ENCODE results near the gene EEF1A2. TPM values are rescaled to one million over a fixed set of nuclear protein-coding genes. Genes with fewer than 3 reads are reported as not detected.

Gene EEF1A2
- total RNA-seq, 1 experiment from 2014 or later = 32.0 TPM

DNA sequence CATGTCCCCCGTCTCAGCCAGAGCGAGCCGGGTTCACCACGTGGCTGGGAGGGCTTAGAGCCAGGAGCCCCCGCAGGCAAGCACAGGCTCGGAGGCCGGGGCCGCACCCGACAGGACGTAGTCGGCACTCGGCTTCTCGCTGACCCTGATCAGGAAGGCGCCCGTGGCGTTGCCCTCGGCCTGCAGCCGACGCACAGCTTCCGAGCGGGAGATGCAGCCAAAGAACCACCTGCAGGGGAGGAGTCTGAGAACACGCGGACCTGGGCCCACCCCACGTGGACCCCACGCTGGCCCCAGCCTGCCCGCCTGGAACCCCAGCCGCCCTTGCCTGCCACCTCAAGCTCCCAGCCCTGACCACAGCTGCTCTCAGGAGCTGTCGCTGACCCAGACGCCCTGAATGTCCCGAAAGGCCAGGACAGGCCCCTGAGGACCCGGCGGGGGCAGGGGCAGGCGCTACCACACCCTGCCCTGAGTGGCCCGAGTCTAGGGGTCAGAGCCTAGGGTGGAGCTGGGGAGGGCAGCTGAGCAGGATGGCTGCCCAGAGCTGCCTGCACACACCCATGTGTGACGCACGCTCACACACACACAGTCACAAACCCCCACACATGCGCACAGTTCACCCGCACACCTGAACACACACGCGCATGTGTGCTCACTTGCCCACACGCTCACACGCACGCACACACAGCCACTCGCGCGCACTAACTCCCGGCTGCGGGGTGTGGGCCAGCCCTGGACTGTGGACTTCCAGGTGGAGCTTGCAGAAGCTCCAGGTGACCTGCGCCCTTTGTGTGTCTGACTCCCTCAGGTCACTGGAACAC is 36.2 kb upstream of the EEF1A2 start:
- POLR2A ChIA-PET = interaction anchor here (0.6 to 2.2 kb wide), 3 partner anchors 14 to 69 kb away, joined by 4 to 11 read pairs (median 5); partner anchors contain the start of genes HELZ2 and PPDPF
- H3K4me3 ChIP-seq (ENCODE audit: low read depth, low read length) = no peak overlapping the region

DNA sequence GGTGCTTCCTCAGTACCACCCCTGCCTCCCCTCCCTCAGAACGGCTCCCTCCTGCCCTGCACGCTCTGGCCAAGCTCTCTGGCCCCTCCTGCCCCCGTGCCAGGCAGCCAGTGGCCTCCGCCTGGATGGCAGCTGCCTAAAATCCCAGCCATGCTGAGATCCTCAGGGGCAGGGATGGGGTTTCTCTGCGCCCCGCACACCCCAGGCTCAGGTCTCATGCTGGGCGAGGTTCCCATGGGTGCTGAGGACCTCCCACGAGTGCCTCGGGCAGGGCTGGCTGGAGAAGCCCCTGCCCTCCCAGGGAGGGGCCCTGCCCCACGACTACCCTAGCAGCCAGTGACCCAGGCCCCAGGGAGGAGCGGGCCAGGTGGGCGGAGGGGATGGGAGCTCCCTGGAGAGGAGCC is 35.5 kb upstream of the EEF1A2 start:
- Mint-ChIP-seq H3K4me3 (ENCODE audit: unreplicated experiment) (no peak overlapping the region), H3K9me3 (ENCODE audit: unreplicated experiment) (no peaks in the 10 kb centered on the region), H3K27ac (ENCODE audit: unreplicated experiment) (no peak overlapping the region), H3K36me3 (ENCODE audit: insufficient read depth, unreplicated experiment) (peaks cover 19% of the 10 kb centered on the region), H3K27me3 (ENCODE audit: insufficient read depth, unreplicated experiment) (no peaks in the 10 kb centered on the region), H3K4me1 (ENCODE audit: low read depth, unreplicated experiment) (no peaks in the 10 kb centered on the region)
- peaks cover 39% of the 10 kb centered on the region for H3K4me1 ChIP-seq
- no peak overlapping the region for H3K4me3 ChIP-seq (ENCODE audit: low read depth, low read length)
- H3K36me3 ChIP-seq (ENCODE audit: control insufficient read depth, insufficient read depth, low read length) = no peaks in the 10 kb centered on the region
- TF ChIP-seq, protein P1, sequence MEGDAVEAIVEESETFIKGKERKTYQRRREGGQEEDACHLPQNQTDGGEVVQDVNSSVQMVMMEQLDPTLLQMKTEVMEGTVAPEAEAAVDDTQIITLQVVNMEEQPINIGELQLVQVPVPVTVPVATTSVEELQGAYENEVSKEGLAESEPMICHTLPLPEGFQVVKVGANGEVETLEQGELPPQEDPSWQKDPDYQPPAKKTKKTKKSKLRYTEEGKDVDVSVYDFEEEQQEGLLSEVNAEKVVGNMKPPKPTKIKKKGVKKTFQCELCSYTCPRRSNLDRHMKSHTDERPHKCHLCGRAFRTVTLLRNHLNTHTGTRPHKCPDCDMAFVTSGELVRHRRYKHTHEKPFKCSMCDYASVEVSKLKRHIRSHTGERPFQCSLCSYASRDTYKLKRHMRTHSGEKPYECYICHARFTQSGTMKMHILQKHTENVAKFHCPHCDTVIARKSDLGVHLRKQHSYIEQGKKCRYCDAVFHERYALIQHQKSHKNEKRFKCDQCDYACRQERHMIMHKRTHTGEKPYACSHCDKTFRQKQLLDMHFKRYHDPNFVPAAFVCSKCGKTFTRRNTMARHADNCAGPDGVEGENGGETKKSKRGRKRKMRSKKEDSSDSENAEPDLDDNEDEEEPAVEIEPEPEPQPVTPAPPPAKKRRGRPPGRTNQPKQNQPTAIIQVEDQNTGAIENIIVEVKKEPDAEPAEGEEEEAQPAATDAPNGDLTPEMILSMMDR (IDR thresholded peaks at IDR 0.05; ENCODE audit: insufficient read depth in 1 of 2, low read depth in 1 of 2, low read length in 1 of 2, severe bottlenecking in 1 of 2, unreplicated experiment in 1 of 2) = no peak
- H3K27me3 ChIP-seq (replicated peaks; ENCODE audit: control insufficient read depth, insufficient read depth, low read length) = no peaks in the 10 kb centered on the region
- BruUV-seq (replicated peaks) = no TSS peak
- POLR2A ChIA-PET = interaction anchor here (0.5 to 2.2 kb wide), 3 partner anchors 14 to 78 kb away, joined by 3 to 11 read pairs (median 5); partner anchors contain the start of genes HELZ2 and PPDPF
- H3K9me3 ChIP-seq = no peaks in the 10 kb centered on the region
- no peak for DNase-seq
- CTCF ChIA-PET = interaction anchor here (1.7 kb wide), 1 partner anchor 14 kb away, joined by 14 read pairs; the partner anchor contains the start of gene PPDPF
- intact Hi-C loops (cut with micrococcal nuclease; ENCODE audit: unreplicated experiment) = no loop called here

More for the DNA sequence above, 36.2 kb upstream of the EEF1A2 start:
- Mint-ChIP-seq H3K9me3 (ENCODE audit: unreplicated experiment) (no peaks in the 10 kb centered on the region), H3K4me3 (ENCODE audit: unreplicated experiment) (no peak overlapping the region), H3K36me3 (ENCODE audit: insufficient read depth, unreplicated experiment) (peaks cover 13% of the 10 kb centered on the region), H3K27me3 (ENCODE audit: insufficient read depth, unreplicated experiment) (no peaks in the 10 kb centered on the region), H3K4me1 (ENCODE audit: low read depth, unreplicated experiment) (no peaks in the 10 kb centered on the region), H3K27ac (ENCODE audit: unreplicated experiment) (peak overlapping the region; percentile 50)
- Histone ChIP-seq H3K36me3 (ENCODE audit: control insufficient read depth, insufficient read depth, low read length) (no peaks in the 10 kb centered on the region), H3K27me3 (replicated peaks; ENCODE audit: control insufficient read depth, insufficient read depth, low read length) (no peaks in the 10 kb centered on the region), H3K4me1 (peaks cover 39% of the 10 kb centered on the region), H3K9me3 (no peaks in the 10 kb centered on the region)
- BruUV-seq (replicated peaks) = no TSS peak
- CTCF ChIA-PET = interaction anchor here (1.0 to 1.7 kb wide), 4 partner anchors 14 to 439 kb away, joined by 3 to 14 read pairs (median 4); partner anchors contain the start of genes PPDPF and RTEL1
- intact Hi-C loops (cut with micrococcal nuclease; ENCODE audit: unreplicated experiment) = loop anchor here (5.0 kb wide), 4 partner anchors 37 to 422 kb away; partner anchors contain the start of genes HELZ2 and UCKL1
- TF ChIP-seq, protein P1 (IDR thresholded peaks at IDR 0.05; ENCODE audit: insufficient read depth in 1 of 2, low read depth in 1 of 2, low read length in 1 of 2, severe bottlenecking in 1 of 2, unreplicated experiment in 1 of 2) = no peak
- peak; percentile 72 to 88 for DNase-seq

DNA sequence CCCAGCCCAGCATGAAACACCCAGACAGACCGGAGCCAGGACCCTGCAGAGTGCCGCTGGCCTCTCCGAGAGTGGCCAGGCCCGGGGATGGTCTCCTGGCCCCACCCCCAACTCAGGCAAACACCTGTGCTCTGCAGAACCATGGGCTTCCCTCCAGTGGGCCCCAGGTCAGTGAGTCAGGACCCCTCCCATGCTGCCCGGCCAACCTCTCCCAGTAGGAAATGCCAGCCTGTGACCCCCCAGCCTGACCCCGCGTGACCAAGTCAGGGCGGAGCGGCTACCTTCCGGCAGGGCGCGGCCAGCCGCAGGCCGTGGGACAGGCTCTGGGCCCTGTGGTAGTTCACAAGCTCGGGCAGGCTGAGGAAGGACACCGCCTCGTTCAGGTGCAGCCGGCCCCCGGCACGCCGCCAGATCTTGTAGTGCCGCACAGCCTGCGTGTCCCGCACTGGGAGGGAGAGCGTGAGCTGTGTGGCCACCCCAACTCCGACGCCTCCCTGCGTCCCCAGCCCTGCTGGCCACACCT is 35.0 kb upstream of the EEF1A2 start:
- ChIA-PET CTCF (interaction anchor here (1.7 kb wide), 1 partner anchor 13 kb away, joined by 14 read pairs; the partner anchor contains the start of gene PPDPF), POLR2A (interaction anchor here (0.5 kb wide), 1 partner anchor 79 kb away, joined by 3 read pairs; no protein-coding TSS in a partner anchor)

More for the DNA sequence above, 35.0 kb upstream of the EEF1A2 start:
- Histone ChIP-seq H3K36me3 (ENCODE audit: control insufficient read depth, insufficient read depth, low read length) (no peaks in the 10 kb centered on the region), H3K4me3 (ENCODE audit: low read depth, low read length) (no peak overlapping the region), H3K4me1 (peaks cover 39% of the 10 kb centered on the region), H3K27me3 (replicated peaks; ENCODE audit: control insufficient read depth, insufficient read depth, low read length) (no peaks in the 10 kb centered on the region), H3K9me3 (no peaks in the 10 kb centered on the region)
- no TSS peak for BruUV-seq (replicated peaks)
- no peak overlapping the region for H3K27ac Mint-ChIP-seq (ENCODE audit: unreplicated experiment)
- DNase-seq = no peak
- no peaks in the 10 kb centered on the region for H3K4me1 Mint-ChIP-seq (ENCODE audit: low read depth, unreplicated experiment)
- H3K36me3 Mint-ChIP-seq (ENCODE audit: insufficient read depth, unreplicated experiment) = peaks cover 24% of the 10 kb centered on the region
- H3K27me3 Mint-ChIP-seq (ENCODE audit: insufficient read depth, unreplicated experiment) = no peaks in the 10 kb centered on the region
- no peaks in the 10 kb centered on the region for H3K9me3 Mint-ChIP-seq (ENCODE audit: unreplicated experiment)
- TF ChIP-seq, protein P1 (IDR thresholded peaks at IDR 0.05; ENCODE audit: insufficient read depth in 1 of 2, low read depth in 1 of 2, low read length in 1 of 2, severe bottlenecking in 1 of 2, unreplicated experiment in 1 of 2) = no peak
- intact Hi-C loops (cut with micrococcal nuclease; ENCODE audit: unreplicated experiment) = no loop called here
- H3K4me3 Mint-ChIP-seq (ENCODE audit: unreplicated experiment) = no peak overlapping the region

Measured in Caco-2 (cell line).